Measurements from ENCODE around the gene SOD2. TPM values are rescaled to one million over a fixed set of nuclear protein-coding genes. Genes with fewer than 3 reads are reported as not detected.

The SOD2 gene
- total and polyA plus RNA-seq, 2 of the 13 experiments (the other 11 are each of a cell fraction or from before 2014, with no cell fraction given), result 304 to 309 TPM

DNA sequence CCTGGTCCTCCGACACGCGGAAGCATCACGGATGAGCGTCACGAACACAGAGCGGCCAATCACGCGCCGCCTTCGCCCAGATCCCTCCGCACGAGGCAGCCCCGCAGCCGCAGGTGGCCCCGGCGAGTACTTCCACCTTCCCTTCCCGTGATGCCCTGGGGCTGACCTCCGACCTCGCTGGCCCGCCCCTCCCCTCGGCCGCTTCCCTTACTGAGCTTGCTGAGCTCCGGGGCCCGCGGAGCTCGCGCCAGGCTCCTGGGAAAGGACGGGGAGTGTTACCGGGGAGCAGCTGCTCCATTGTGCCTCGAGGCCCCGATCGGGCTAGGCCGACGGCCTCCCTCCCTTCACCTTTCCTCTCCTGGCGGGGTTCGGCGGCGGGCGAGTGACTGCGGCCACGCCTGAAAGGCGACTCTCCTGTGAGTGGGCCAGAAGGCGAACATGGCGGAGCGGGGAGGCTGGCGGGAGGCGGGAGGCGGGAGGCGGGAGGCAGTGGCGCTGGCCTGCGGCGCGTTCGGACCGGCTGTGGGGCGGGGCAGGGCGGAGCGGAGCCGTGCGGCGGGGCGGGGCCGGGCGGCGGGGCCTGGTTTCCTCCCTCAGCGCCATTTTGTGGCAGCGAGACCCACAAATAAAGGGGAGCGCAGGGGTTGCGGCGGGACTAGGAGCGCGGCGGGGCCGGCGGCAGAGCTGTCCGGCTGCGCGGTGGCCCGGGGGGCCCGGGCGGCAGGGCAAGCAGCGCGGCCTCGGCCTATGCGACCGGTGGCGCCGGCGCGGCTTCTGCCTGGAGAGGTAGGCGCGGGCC lies 34.1 kb upstream of the SOD2 start, which contains the start of gene WTAP (continued):
- no peak for TF ChIP-seq ATM (IDR thresholded peaks at IDR 0.05; ENCODE audit: borderline replicate concordance)
- TF ChIP-seq ZNF30 (CRISPR knock-in tag; IDR thresholded peaks at IDR 0.05), result no peak; the same call in 1 of the 2 replicates
- TF ChIP-seq SMARCC2 (IDR thresholded peaks at IDR 0.05), result no peak
- peak; percentile 44; the same call in 1 of the 2 replicates for TF ChIP-seq ZNF180 (CRISPR knock-in tag; IDR thresholded peaks at IDR 0.05; ENCODE audit: borderline replicate concordance, low read depth)
- TF ChIP-seq, protein P1, sequence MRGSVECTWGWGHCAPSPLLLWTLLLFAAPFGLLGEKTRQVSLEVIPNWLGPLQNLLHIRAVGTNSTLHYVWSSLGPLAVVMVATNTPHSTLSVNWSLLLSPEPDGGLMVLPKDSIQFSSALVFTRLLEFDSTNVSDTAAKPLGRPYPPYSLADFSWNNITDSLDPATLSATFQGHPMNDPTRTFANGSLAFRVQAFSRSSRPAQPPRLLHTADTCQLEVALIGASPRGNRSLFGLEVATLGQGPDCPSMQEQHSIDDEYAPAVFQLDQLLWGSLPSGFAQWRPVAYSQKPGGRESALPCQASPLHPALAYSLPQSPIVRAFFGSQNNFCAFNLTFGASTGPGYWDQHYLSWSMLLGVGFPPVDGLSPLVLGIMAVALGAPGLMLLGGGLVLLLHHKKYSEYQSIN (CRISPR knock-in tag; IDR thresholded peaks at IDR 0.05; ENCODE audit: borderline replicate concordance), result no peak
- peak; percentile 99 for TF ChIP-seq ZNF709 (CRISPR knock-in tag; IDR thresholded peaks at IDR 0.05)
- TF ChIP-seq, protein P2, sequence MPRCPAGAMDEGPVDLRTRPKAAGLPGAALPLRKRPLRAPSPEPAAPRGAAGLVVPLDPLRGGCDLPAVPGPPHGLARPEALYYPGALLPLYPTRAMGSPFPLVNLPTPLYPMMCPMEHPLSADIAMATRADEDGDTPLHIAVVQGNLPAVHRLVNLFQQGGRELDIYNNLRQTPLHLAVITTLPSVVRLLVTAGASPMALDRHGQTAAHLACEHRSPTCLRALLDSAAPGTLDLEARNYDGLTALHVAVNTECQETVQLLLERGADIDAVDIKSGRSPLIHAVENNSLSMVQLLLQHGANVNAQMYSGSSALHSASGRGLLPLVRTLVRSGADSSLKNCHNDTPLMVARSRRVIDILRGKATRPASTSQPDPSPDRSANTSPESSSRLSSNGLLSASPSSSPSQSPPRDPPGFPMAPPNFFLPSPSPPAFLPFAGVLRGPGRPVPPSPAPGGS (CRISPR knock-in tag; IDR thresholded peaks at IDR 0.05), result peak; percentile 98; the same call in 1 of the 2 replicates
- TF ChIP-seq, protein P3, sequence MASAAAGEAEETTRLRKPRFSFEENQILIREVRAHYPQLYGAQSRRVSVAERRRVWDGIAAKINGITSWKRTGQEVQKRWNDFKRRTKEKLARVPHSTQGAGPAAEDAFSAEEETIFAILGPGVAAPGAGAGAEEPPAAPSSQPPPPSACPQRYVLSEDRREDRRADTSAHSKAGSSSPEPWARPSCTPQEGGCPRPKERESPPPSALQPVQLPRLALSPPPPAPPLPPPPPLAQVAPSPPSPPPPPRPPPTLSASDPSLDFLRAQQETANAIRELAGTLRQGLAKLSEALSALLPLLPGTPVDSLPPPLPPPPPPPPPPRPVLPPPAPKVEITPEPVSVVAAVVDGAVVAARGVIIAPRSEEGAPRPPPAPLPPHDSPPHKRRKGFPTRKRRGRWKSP (CRISPR knock-in tag; IDR thresholded peaks at IDR 0.05), result peak; percentile 94
- no peak for TF ChIP-seq POLR2AphosphoS2 (IDR thresholded peaks at IDR 0.05; ENCODE audit: low read depth, low read length)
- TF ChIP-seq, protein P4, sequence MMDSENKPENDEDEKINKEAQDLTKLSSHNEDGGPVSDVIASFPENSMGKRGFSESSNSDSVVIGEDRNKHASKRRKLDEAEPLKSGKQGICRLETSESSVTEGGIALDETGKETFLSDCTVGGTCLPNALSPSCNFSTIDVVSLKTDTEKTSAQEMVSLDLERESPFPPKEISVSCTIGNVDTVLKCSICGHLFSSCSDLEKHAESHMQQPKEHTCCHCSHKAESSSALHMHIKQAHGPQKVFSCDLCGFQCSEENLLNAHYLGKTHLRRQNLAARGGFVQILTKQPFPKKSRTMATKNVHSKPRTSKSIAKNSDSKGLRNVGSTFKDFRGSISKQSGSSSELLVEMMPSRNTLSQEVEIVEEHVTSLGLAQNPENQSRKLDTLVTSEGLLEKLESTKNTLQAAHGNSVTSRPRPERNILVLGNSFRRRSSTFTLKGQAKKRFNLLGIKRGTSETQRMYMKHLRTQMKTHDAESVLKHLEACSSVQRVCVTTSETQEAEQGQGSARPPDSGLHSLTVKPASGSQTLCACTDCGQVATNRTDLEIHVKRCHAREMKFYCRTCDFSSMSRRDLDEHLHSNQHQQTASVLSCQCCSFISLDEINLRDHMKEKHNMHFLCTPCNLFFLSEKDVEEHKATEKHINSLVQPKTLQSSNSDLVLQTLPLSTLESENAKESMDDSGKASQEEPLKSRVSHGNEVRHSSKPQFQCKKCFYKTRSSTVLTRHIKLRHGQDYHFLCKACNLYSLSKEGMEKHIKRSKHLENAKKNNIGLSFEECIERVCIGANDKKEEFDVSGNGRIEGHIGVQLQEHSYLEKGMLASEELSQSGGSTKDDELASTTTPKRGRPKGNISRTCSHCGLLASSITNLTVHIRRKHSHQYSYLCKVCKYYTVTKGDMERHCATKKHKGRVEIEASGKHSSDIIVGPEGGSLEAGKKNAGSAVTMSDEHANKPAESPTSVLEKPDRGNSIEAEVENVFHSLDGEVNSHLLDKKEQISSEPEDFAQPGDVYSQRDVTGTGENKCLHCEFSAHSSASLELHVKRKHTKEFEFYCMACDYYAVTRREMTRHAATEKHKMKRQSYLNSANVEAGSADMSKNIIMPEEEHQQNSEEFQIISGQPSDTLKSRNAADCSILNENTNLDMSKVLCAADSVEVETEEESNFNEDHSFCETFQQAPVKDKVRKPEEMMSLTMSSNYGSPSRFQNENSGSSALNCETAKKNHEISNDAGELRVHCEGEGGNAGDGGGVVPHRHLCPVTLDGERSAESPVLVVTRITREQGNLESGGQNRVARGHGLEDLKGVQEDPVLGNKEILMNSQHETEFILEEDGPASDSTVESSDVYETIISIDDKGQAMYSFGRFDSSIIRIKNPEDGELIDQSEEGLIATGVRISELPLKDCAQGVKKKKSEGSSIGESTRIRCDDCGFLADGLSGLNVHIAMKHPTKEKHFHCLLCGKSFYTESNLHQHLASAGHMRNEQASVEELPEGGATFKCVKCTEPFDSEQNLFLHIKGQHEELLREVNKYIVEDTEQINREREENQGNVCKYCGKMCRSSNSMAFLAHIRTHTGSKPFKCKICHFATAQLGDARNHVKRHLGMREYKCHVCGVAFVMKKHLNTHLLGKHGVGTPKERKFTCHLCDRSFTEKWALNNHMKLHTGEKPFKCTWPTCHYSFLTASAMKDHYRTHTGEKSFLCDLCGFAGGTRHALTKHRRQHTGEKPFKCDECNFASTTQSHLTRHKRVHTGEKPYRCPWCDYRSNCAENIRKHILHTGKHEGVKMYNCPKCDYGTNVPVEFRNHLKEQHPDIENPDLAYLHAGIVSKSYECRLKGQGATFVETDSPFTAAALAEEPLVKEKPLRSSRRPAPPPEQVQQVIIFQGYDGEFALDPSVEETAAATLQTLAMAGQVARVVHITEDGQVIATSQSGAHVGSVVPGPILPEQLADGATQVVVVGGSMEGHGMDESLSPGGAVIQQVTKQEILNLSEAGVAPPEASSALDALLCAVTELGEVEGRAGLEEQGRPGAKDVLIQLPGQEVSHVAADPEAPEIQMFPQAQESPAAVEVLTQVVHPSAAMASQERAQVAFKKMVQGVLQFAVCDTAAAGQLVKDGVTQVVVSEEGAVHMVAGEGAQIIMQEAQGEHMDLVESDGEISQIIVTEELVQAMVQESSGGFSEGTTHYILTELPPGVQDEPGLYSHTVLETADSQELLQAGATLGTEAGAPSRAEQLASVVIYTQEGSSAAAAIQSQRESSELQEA (CRISPR knock-in tag; IDR thresholded peaks at IDR 0.05; ENCODE audit: not compliant biosample characterization), result peak; percentile 100
- peak; percentile 97 for TF ChIP-seq CBX5 (CRISPR knock-in tag; IDR thresholded peaks at IDR 0.05; ENCODE audit: borderline replicate concordance)
- TF ChIP-seq, protein P5, sequence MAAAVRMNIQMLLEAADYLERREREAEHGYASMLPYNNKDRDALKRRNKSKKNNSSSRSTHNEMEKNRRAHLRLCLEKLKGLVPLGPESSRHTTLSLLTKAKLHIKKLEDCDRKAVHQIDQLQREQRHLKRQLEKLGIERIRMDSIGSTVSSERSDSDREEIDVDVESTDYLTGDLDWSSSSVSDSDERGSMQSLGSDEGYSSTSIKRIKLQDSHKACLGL (CRISPR knock-in tag; IDR thresholded peaks at IDR 0.05), result peak; percentile 99
- TF ChIP-seq CENPT (CRISPR knock-in tag; IDR thresholded peaks at IDR 0.05; ENCODE audit: low read depth), result peak; percentile 96
- peak; percentile 99 for TF ChIP-seq ZNF256 (CRISPR knock-in tag; conservative IDR thresholded peaks at IDR 0.05)
